PFSK-1 (cell line): Measurements from ENCODE around the gene LOC128125822.

Experiments
- FOXP2 ChIP-seq: optimal IDR thresholded peaks from 2 replicates; pipeline ENCODE3; 2011; ENCODE audit warnings: borderline replicate concordance, control low read depth, inconsistent platforms; ENCODE audit not compliant: insufficient read depth; ENCODE audit errors: extremely low read length, extremely low read depth
- POLR2AphosphoS5 ChIP-seq: IDR thresholded peaks from 2 replicates; pipeline ENCODE4 v1.6.1; 2012; ENCODE audit warnings: low read depth, mild to moderate bottlenecking, control low read depth, low read length, moderate library complexity
- REST ChIP-seq, 2 experiments: IDR thresholded peaks; 2 replicates each; pipeline versions ENCODE4 v1.6.1 to v1.8.0; 2011 to 2012; ENCODE audit warnings: low read depth in 2 of 2, low read length in 2 of 2, control low read depth in 1 of 2, inconsistent platforms in 1 of 2, mild to moderate bottlenecking in 1 of 2, moderate library complexity in 1 of 2; ENCODE audit not compliant: insufficient read depth in 1 of 2
- SIN3A ChIP-seq: IDR thresholded peaks from 2 replicates; pipeline ENCODE4 v1.6.1; 2012; ENCODE audit warnings: mild to moderate bottlenecking, low read length, moderate library complexity, borderline replicate concordance; ENCODE audit not compliant: insufficient read depth
- TAF1 ChIP-seq: IDR thresholded peaks from 2 replicates; pipeline ENCODE4 v1.6.1; 2012; ENCODE audit warnings: low read length, control low read depth, borderline replicate concordance; ENCODE audit not compliant: insufficient read depth

- TF ChIP-seq POLR2AphosphoS5, result no peak
- TF ChIP-seq REST (IDR thresholded peaks at IDR 0.05; ENCODE audit: insufficient read depth in 1 of 2, low read depth in 2 of 2, low read length in 2 of 2), result no peak
- no peak for TF ChIP-seq TAF1
- TF ChIP-seq SIN3A, result no peak
- TF ChIP-seq FOXP2, result no peak
Observed at GRCh38 chr6:63561288-63561687, 11.0 kb upstream of the LOC128125822 start.
